Measurements from ENCODE around the gene MMP21. TPM values are rescaled to one million over a fixed set of nuclear protein-coding genes. Genes with fewer than 3 reads are reported as not detected.

The MMP21 gene
- polyA plus RNA-seq, 1 experiment: not detected

- Histone ChIP-seq H3K4me3 (ENCODE audit: low read depth, low read length) (no peak overlapping the region), H3K27me3 (ENCODE audit: control insufficient read depth, insufficient read depth, low read length) (no peaks in the 10 kb centered on the region), H3K36me3 (ENCODE audit: control insufficient read depth, insufficient read depth, low read length) (no peaks in the 10 kb centered on the region)
- CTCF ChIA-PET: no interaction called here
- POLR2A ChIA-PET: no interaction called here
- DNase-seq (ENCODE audit: low read depth): no peak
- TF ChIP-seq CTCF (IDR thresholded peaks at IDR 0.05; ENCODE audit: insufficient read depth, low read depth, low read length): no peak
These were observed 7.0 kb upstream of the MMP21 start for GRCh38 chr10:125782616-125783015.

GRCh38 chr10:125782054-125782453 is 6.4 kb upstream of the MMP21 start:
- Histone ChIP-seq H3K27me3 (ENCODE audit: control insufficient read depth, insufficient read depth, low read length) (no peaks in the 10 kb centered on the region), H3K36me3 (ENCODE audit: control insufficient read depth, insufficient read depth, low read length) (no peaks in the 10 kb centered on the region), H3K4me3 (ENCODE audit: low read depth, low read length) (no peak overlapping the region)
- ChIA-PET CTCF (no interaction called here), POLR2A (no interaction called here)
- TF ChIP-seq CTCF (IDR thresholded peaks at IDR 0.05; ENCODE audit: insufficient read depth, low read depth, low read length): no peak
- no peak for DNase-seq (ENCODE audit: low read depth)

GRCh38 chr10:125781374-125781773 is 5.8 kb upstream of the MMP21 start:
- ChIA-PET CTCF (no interaction called here), POLR2A (no interaction called here)
- no peak for TF ChIP-seq CTCF (IDR thresholded peaks at IDR 0.05; ENCODE audit: insufficient read depth, low read depth, low read length)
- no peak overlapping the region for H3K4me3 ChIP-seq (ENCODE audit: low read depth, low read length)
- DNase-seq (ENCODE audit: low read depth): no peak
- no peaks in the 10 kb centered on the region for H3K36me3 ChIP-seq (ENCODE audit: control insufficient read depth, insufficient read depth, low read length)
- no peaks in the 10 kb centered on the region for H3K27me3 ChIP-seq (ENCODE audit: control insufficient read depth, insufficient read depth, low read length)

GRCh38 chr10:125779403-125780327 is 4.0 kb upstream of the MMP21 start:
- DNase-seq (ENCODE audit: low read depth): no peak
- no peak overlapping the region for H3K4me3 ChIP-seq (ENCODE audit: low read depth, low read length)
- POLR2A ChIA-PET: no interaction called here
- no peaks in the 10 kb centered on the region for H3K27me3 ChIP-seq (ENCODE audit: control insufficient read depth, insufficient read depth, low read length)
- TF ChIP-seq CTCF (IDR thresholded peaks at IDR 0.05; ENCODE audit: insufficient read depth, low read depth, low read length): no peak
- CTCF ChIA-PET: no interaction called here
- H3K36me3 ChIP-seq (ENCODE audit: control insufficient read depth, insufficient read depth, low read length): no peaks in the 10 kb centered on the region

- no peak for TF ChIP-seq CTCF (IDR thresholded peaks at IDR 0.05; ENCODE audit: insufficient read depth, low read depth, low read length)
- Histone ChIP-seq H3K36me3 (ENCODE audit: control insufficient read depth, insufficient read depth, low read length) (no peaks in the 10 kb centered on the region), H3K27me3 (ENCODE audit: control insufficient read depth, insufficient read depth, low read length) (no peaks in the 10 kb centered on the region), H3K4me3 (ENCODE audit: low read depth, low read length) (no peak overlapping the region)
- ChIA-PET POLR2A (no interaction called here), CTCF (no interaction called here)
- no peak for DNase-seq (ENCODE audit: low read depth)
These were observed 2.9 kb upstream of the MMP21 start for GRCh38 chr10:125778556-125778955.
